HEK293 (cell line): ENCODE results near the gene RABL2A.
"Not testable (repeated sequence)": the region's sequence is repeated elsewhere in the genome, so short reads cannot be mapped to it uniquely, and the experiment has no call there.

Source experiments
- CTCF ChIA-PET: fragments of 350-600 bp; formaldehyde crosslinking; extraction: SDS; loops from one replicate; lab custom pipeline; 2021; ENCODE audit warnings: antibody characterized with exemption; lab: Yijun Ruan, JAX
- POLR2A ChIA-PET: fragments of 300-600 bp; formaldehyde crosslinking; extraction: SDS; loops from one replicate; lab custom pipeline; 2020; ENCODE audit warnings: antibody characterized with exemption, inconsistent platforms; lab: Yijun Ruan, JAX
- H3K27ac ChIP-seq: fragments of 200-500 bp; sonication (Bioruptor generic); 2 replicates; pipeline ENCODE4 v1.5.1; 2014; ENCODE audit warnings: low read depth, low read length, control low read depth, inconsistent platforms; ENCODE audit errors: extremely low read depth
- H3K36me3 ChIP-seq, 2 experiments: fragments of 200-500 bp in 1 of 2; sonication (Bioruptor generic) in 1 of 2; 1 replicate in 1 of 2; 2 replicates in 1 of 2; pipeline ENCODE4 v1.5.1; 2014 to 2017; ENCODE audit warnings: inconsistent platforms in 2 of 2, low read length in 2 of 2; ENCODE audit not compliant: control insufficient read depth in 2 of 2, insufficient read depth in 1 of 2
- H3K4me1 ChIP-seq: fragments of 200-500 bp; sonication (Bioruptor generic); 2 replicates; pipeline ENCODE4 v1.5.1; 2014; ENCODE audit warnings: mild to moderate bottlenecking, low read length, inconsistent platforms; ENCODE audit not compliant: control insufficient read depth, insufficient read depth
- H3K4me3 ChIP-seq: 2 replicates; pipeline ENCODE4 v1.5.1; 2011; ENCODE audit warnings: low read depth, mild to moderate bottlenecking, control low read depth, low read length, moderate library complexity
- H3K9me3 ChIP-seq: fragments of 200-500 bp; sonication (Bioruptor generic); 2 replicates; pipeline ENCODE4 v1.5.1; 2014; ENCODE audit warnings: low read depth, low read length, inconsistent platforms; ENCODE audit not compliant: control insufficient read depth, insufficient read depth
- EGR2 ChIP-seq: fragments of 450-650 bp; formaldehyde crosslinking; IDR thresholded peaks from 2 replicates; pipeline ENCODE4 v1.5.1; 2016; ENCODE audit warnings: low read depth, missing biosample characterization, missing genetic modification characterization
- KLF1 ChIP-seq: fragments of 450-650 bp; formaldehyde crosslinking; IDR thresholded peaks from 2 replicates; pipeline ENCODE4 v1.5.1; 2016; ENCODE audit warnings: missing biosample characterization, missing genetic modification characterization
- KLF8 ChIP-seq: fragments of 450-650 bp; formaldehyde crosslinking; IDR thresholded peaks from 2 replicates; pipeline ENCODE4 v1.5.1; 2016; ENCODE audit warnings: missing biosample characterization, missing genetic modification characterization
- SCRT2 ChIP-seq: fragments of 450-650 bp; formaldehyde crosslinking; IDR thresholded peaks from 2 replicates; pipeline ENCODE4 v1.5.1; 2016; ENCODE audit warnings: missing biosample characterization, missing genetic modification characterization
- SP2 ChIP-seq: fragments of 450-650 bp; formaldehyde crosslinking; IDR thresholded peaks from 2 replicates; pipeline ENCODE4 v1.5.1; 2016; ENCODE audit warnings: missing biosample characterization, missing genetic modification characterization
- ZBTB17 ChIP-seq: fragments of 450-650 bp; formaldehyde crosslinking; IDR thresholded peaks from 2 replicates; pipeline ENCODE4 v1.5.1; 2016; ENCODE audit warnings: missing biosample characterization, missing genetic modification characterization
- ZBTB48 ChIP-seq: fragments of 450-650 bp; formaldehyde crosslinking; IDR thresholded peaks from 2 replicates; pipeline ENCODE4 v1.5.1; 2016; ENCODE audit warnings: missing biosample characterization, missing genetic modification characterization
- ZBTB8A ChIP-seq: fragments of 450-650 bp; formaldehyde crosslinking; IDR thresholded peaks from 2 replicates; pipeline ENCODE4 v1.5.1; 2016; ENCODE audit warnings: missing biosample characterization, missing genetic modification characterization
- ZEB2 ChIP-seq: fragments of 450-650 bp; formaldehyde crosslinking; IDR thresholded peaks from 2 replicates; pipeline ENCODE4 v1.5.1; 2016; ENCODE audit warnings: missing biosample characterization, missing genetic modification characterization
- ZFHX2 ChIP-seq: fragments of 450-650 bp; formaldehyde crosslinking; conservative IDR thresholded peaks from 2 replicates; pipeline ENCODE4 v1.5.1; 2016; ENCODE audit warnings: missing biosample characterization, missing genetic modification characterization
- ZFP37 ChIP-seq: fragments of 450-650 bp; formaldehyde crosslinking; IDR thresholded peaks from 2 replicates; pipeline ENCODE4 v1.5.1; 2016; ENCODE audit warnings: missing biosample characterization, missing genetic modification characterization
- ZFP69B ChIP-seq: fragments of 450-650 bp; formaldehyde crosslinking; IDR thresholded peaks from 2 replicates; pipeline ENCODE4 v1.5.1; 2016; ENCODE audit warnings: missing biosample characterization, missing genetic modification characterization
- ZNF335 ChIP-seq: fragments of 450-650 bp; formaldehyde crosslinking; conservative IDR thresholded peaks from 2 replicates; pipeline ENCODE4 v1.5.1; 2016; ENCODE audit warnings: missing biosample characterization, missing genetic modification characterization
- ZNF341 ChIP-seq: fragments of 450-650 bp; formaldehyde crosslinking; IDR thresholded peaks from 2 replicates; pipeline ENCODE4; 2016; ENCODE audit warnings: low read depth, missing biosample characterization, missing genetic modification characterization
- ZNF423 ChIP-seq: fragments of 450-650 bp; formaldehyde crosslinking; IDR thresholded peaks from 2 replicates; pipeline ENCODE4 v1.5.1; 2016; ENCODE audit warnings: missing biosample characterization, missing genetic modification characterization
- ZNF600 ChIP-seq: fragments of 450-650 bp; formaldehyde crosslinking; IDR thresholded peaks from 2 replicates; pipeline ENCODE4 v1.5.1; 2016; ENCODE audit warnings: missing biosample characterization, missing genetic modification characterization
- TF ChIP-seq, protein P1 (sequence below): fragments of 450-650 bp; formaldehyde crosslinking; optimal IDR thresholded peaks from 2 replicates; pipeline ENCODE3; 2016; ENCODE audit warnings: missing biosample characterization, mild to moderate bottlenecking, missing genetic modification characterization
- TF ChIP-seq, protein P2 (sequence below): fragments of 450-650 bp; formaldehyde crosslinking; IDR thresholded peaks from 2 replicates; pipeline ENCODE4 v1.5.1; 2016; ENCODE audit warnings: missing biosample characterization, missing genetic modification characterization

Gene RABL2A

DNA sequence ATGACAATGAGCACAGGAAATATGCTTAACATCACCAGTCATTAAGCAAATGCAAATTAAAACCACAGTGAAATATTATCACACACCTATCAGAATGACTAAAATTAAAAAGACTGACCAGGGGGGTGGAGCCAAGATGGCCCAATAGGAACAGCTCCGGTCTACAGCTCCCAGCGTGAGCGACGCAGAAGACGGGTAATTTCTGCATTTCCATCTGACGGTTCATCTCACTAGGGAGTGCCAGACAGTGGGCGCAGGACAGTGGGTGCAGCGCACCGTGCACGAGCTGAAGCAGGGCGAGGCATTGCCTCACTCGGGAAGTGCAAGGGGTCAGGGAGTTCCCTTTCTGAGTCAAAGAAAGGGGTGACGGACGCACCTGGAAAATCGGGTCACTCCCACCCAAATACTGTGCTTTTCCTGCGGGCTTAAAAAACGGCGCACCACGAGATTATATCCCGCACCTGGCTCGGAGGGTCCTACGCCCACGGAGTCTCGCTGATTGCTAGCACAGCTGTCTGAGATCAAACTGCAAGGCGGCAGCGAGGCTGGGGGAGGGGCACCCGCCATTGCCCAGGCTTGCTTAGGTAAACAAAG, 29.1 kb downstream of the RABL2A start:
- H3K36me3 ChIP-seq, H3K4me1 ChIP-seq, H3K9me3 ChIP-seq, H3K4me3 ChIP-seq, H3K27ac ChIP-seq, POLR2A ChIA-PET: not testable (repeated sequence)
- CTCF ChIA-PET = interaction anchor here (0.6 kb wide), 2 partner anchors 51 to 1428 kb away, joined by 3 read pairs; no protein-coding TSS in a partner anchor
- peak; percentile 43; the same call in 1 of the 2 replicates for TF ChIP-seq SP2 (tag by site-specific recombination)
- TF ChIP-seq, protein P1, sequence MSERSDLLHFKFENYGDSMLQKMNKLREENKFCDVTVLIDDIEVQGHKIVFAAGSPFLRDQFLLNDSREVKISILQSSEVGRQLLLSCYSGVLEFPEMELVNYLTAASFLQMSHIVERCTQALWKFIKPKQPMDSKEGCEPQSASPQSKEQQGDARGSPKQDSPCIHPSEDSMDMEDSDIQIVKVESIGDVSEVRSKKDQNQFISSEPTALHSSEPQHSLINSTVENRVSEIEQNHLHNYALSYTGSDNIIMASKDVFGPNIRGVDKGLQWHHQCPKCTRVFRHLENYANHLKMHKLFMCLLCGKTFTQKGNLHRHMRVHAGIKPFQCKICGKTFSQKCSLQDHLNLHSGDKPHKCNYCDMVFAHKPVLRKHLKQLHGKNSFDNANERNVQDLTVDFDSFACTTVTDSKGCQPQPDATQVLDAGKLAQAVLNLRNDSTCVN (tag by site-specific recombination) = peak; percentile 64
- peak; percentile 67 for TF ChIP-seq ZNF335 (tag by site-specific recombination)
- TF ChIP-seq ZBTB48 (tag by site-specific recombination) = peak; percentile 56
- peak; percentile 70 for TF ChIP-seq ZNF600 (tag by site-specific recombination)
- peak; percentile 29; the same call in 1 of the 2 replicates for TF ChIP-seq ZBTB17 (tag by site-specific recombination)
- peak; percentile 39; the same call in 1 of the 2 replicates for TF ChIP-seq ZFP69B (tag by site-specific recombination)
- TF ChIP-seq, protein P2, sequence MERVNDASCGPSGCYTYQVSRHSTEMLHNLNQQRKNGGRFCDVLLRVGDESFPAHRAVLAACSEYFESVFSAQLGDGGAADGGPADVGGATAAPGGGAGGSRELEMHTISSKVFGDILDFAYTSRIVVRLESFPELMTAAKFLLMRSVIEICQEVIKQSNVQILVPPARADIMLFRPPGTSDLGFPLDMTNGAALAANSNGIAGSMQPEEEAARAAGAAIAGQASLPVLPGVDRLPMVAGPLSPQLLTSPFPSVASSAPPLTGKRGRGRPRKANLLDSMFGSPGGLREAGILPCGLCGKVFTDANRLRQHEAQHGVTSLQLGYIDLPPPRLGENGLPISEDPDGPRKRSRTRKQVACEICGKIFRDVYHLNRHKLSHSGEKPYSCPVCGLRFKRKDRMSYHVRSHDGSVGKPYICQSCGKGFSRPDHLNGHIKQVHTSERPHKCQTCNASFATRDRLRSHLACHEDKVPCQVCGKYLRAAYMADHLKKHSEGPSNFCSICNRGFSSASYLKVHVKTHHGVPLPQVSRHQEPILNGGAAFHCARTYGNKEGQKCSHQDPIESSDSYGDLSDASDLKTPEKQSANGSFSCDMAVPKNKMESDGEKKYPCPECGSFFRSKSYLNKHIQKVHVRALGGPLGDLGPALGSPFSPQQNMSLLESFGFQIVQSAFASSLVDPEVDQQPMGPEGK (tag by site-specific recombination) = 0 out of 2 replicates have a peak, but pooled peaks have one; percentile 12
- 0 out of 2 replicates have a peak, but pooled peaks have one; percentile 23 for TF ChIP-seq KLF8
- peak; percentile 38; the same call in 1 of the 2 replicates for TF ChIP-seq KLF1 (tag by site-specific recombination)
- TF ChIP-seq EGR2 = peak; percentile 57
- peak; percentile 27; the same call in 1 of the 2 replicates for TF ChIP-seq ZEB2 (tag by site-specific recombination)
- peak; percentile 26; the same call in 1 of the 2 replicates for TF ChIP-seq ZNF341 (tag by site-specific recombination)
- TF ChIP-seq ZFHX2 (tag by site-specific recombination) = peak; percentile 64; the same call in 1 of the 2 replicates
- TF ChIP-seq ZNF423 (tag by site-specific recombination) = 0 out of 2 replicates have a peak, but pooled peaks have one; percentile 10
- peak; percentile 61; the same call in 1 of the 2 replicates for TF ChIP-seq ZFP37
- TF ChIP-seq ZBTB8A (tag by site-specific recombination) = peak; percentile 45; the same call in 1 of the 2 replicates

DNA sequence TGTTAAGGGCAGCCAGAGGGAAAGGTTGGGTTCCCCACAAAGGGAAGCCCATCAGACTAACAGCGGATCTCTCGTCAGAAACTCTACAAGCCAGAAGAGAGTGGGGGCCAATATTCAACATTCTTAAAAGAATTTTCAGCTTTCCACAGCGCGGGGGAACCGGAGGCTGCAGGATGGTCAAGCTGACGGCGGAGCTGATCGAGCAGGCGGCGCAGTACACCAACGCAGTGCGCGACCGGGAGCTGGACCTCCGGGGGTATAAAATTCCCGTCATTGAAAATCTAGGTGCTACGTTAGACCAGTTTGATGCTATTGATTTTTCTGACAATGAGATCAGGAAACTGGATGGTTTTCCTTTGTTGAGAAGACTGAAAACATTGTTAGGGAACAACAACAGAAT, 30.7 kb downstream of the RABL2A start:
- H3K27ac ChIP-seq, H3K9me3 ChIP-seq, H3K36me3 ChIP-seq, CTCF ChIA-PET, H3K4me3 ChIP-seq, H3K4me1 ChIP-seq, POLR2A ChIA-PET: not testable (repeated sequence)

DNA sequence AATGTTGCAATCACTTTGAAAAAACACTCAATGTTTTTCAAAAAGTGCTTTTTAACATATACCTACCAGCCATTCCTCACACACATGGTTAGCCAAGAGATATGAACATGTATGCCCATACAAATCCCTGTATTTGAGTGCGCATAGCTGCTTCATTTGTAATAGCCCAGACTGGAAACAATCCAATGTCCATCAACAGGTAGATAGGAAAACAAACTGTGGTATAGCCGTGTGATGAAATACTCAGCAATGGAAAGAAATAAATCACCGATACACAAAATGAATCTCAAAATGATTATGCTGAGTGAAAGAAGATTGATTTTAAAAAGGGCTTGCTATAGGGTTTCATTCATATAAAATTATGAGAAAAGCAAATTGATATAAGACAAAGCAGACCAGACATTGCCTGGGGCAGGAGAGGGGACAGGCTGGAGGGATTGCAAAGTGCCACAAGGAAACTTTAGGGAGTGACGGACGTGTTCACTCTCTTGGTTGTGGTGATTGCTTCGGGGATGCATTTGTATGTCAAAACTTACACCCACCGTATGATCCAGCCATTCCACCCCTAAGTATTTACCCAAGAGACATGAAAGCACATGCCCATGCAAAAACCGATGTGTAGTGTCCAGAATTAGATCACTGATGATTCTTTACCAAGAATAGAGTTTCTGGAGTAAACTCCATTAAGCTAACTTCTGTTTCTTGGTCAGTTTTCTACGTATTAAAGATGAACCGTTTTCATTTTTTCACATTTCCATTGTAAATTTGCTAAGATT, 36.4 kb downstream of the RABL2A start:
- CTCF ChIA-PET, H3K36me3 ChIP-seq: not testable (repeated sequence)
- peak; percentile 71 for TF ChIP-seq SCRT2 (tag by site-specific recombination)
- TF ChIP-seq, all 188 proteins: peak for 1; not testable (repeated sequence) for 187
- H3K4me1 ChIP-seq, H3K9me3 ChIP-seq, H3K4me3 ChIP-seq, POLR2A ChIA-PET, H3K27ac ChIP-seq: not testable (repeated sequence)

DNA sequence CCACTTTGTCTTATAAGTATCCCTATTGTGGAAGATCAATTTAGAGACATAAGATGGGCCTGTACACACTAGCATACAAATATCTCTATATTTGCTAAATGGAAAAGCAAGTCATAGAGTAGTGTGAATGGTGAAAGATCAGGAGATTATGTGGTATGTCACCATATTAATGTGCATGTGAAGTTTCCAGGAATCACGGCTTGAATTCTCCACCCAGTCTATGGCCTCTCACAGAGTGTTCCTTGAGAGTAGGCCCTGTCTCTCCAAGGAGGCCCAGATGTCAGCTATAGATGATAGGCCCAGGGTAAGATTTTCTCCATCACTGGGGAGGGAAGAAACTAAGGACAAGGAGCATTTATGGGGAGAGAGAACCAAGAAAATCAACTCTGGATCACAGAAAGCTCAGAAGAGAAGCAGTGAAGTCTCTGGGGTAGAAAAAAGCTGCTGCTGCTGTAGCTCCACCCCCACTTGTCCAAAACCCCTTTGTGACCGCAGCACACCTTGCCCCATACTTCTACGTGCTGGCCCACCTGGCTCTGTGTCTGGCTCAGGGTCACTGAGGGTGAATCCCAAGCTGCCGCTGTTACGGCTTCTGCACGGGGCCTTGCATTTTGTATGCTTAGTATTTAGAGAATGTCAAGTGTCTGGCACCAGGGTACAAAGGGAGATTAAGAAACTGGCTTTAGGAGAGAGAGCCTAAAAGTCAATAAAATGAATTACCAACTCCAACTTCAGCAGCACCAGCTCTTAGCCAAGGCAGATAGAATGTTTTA, 37.9 kb downstream of the RABL2A start:
- H3K36me3 ChIP-seq, H3K4me3 ChIP-seq, POLR2A ChIA-PET, H3K9me3 ChIP-seq, H3K4me1 ChIP-seq, H3K27ac ChIP-seq, CTCF ChIA-PET: not testable (repeated sequence)

DNA sequence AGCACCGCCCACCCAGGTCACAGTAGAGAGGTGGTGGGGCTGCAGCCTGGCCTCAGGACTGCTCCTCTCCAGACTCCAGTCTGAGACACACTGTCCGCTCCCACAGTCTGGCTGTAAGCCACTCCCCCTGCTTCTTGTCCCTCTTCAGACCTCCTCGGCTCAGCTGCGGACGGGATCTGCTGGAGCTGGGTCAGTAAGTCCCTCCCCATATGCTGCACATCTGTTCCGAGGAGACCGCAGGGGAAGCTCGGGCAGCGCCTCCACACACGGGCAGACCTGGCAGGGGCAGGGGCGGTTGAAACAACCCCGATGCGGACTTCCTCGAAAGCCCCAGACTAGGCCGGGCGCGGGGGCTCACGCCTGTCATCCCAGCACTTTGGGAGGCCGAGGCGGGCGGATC, 41.9 kb downstream of the RABL2A start:
- H3K27ac ChIP-seq, H3K9me3 ChIP-seq, H3K4me3 ChIP-seq, H3K36me3 ChIP-seq, POLR2A ChIA-PET, CTCF ChIA-PET, H3K4me1 ChIP-seq: not testable (repeated sequence)
